ENCODE measurements around the gene MT1B. TPM values are rescaled to one million over a fixed set of nuclear protein-coding genes. Genes with fewer than 3 reads are reported as not detected.

MT1B gene
- total RNA-seq, 1 donor from 2014 or later: not detected

GRCh38 chr16:56643833-56644232, 7.9 kb upstream of the MT1B start:
- H3K27me3 ChIP-seq (ENCODE audit: insufficient read depth, low read length): peaks cover 100% of the 10 kb centered on the region
- no peaks in the 10 kb centered on the region for H3K9me3 ChIP-seq (ENCODE audit: insufficient read depth, low read depth, low read length)
- H4K20me1 ChIP-seq (ENCODE audit: insufficient read depth, low read length): no peaks in the 10 kb centered on the region
- H3K79me2 ChIP-seq (ENCODE audit: insufficient read depth, low read length): no peaks in the 10 kb centered on the region
- H3K36me3 Mint-ChIP-seq (ENCODE audit: low read depth, unreplicated experiment): no peaks in the 10 kb centered on the region
- H3K4me2 ChIP-seq (ENCODE audit: low read length): peak overlapping the region; percentile 61
- H2AFZ ChIP-seq (ENCODE audit: low read depth, low read length): no peak overlapping the region
- FAIRE-seq (no peak), DNase-seq (ENCODE audit: low read depth) (no peak)
- H3K9ac ChIP-seq (ENCODE audit: low read length): no peak overlapping the region
- no peaks in the 10 kb centered on the region for H3K4me1 Mint-ChIP-seq (ENCODE audit: low read depth, unreplicated experiment)
- no peak overlapping the region for H3K27ac Mint-ChIP-seq (ENCODE audit: unreplicated experiment)
- no peak overlapping the region for H3K27ac ChIP-seq (ENCODE audit: low read depth, low read length)
- no peaks in the 10 kb centered on the region for H3K36me3 ChIP-seq (ENCODE audit: insufficient read depth, low read length)
- no peaks in the 10 kb centered on the region for H3K9me3 Mint-ChIP-seq (ENCODE audit: unreplicated experiment)
- H3K27me3 Mint-ChIP-seq (ENCODE audit: low read depth, unreplicated experiment): peaks cover 93% of the 10 kb centered on the region
- peaks cover 9% of the 10 kb centered on the region for H3K4me1 ChIP-seq (ENCODE audit: insufficient read depth, low read length)
- H3K4me3 Mint-ChIP-seq (ENCODE audit: unreplicated experiment): no peak overlapping the region
- no peak overlapping the region for H3K4me3 ChIP-seq (ENCODE audit: insufficient read depth, low read depth, low read length)
- TF ChIP-seq, protein P1, sequence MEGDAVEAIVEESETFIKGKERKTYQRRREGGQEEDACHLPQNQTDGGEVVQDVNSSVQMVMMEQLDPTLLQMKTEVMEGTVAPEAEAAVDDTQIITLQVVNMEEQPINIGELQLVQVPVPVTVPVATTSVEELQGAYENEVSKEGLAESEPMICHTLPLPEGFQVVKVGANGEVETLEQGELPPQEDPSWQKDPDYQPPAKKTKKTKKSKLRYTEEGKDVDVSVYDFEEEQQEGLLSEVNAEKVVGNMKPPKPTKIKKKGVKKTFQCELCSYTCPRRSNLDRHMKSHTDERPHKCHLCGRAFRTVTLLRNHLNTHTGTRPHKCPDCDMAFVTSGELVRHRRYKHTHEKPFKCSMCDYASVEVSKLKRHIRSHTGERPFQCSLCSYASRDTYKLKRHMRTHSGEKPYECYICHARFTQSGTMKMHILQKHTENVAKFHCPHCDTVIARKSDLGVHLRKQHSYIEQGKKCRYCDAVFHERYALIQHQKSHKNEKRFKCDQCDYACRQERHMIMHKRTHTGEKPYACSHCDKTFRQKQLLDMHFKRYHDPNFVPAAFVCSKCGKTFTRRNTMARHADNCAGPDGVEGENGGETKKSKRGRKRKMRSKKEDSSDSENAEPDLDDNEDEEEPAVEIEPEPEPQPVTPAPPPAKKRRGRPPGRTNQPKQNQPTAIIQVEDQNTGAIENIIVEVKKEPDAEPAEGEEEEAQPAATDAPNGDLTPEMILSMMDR (IDR thresholded peaks at IDR 0.05; ENCODE audit: insufficient read depth, low read depth, low read length): no peak
- no peak for TF ChIP-seq EZH2 (IDR thresholded peaks at IDR 0.05; ENCODE audit: insufficient read depth, low read length)

GRCh38 chr16:56645311-56645710, 6.4 kb upstream of the MT1B start:
- no peak overlapping the region for H3K4me3 Mint-ChIP-seq (ENCODE audit: unreplicated experiment)
- H3K36me3 ChIP-seq (ENCODE audit: insufficient read depth, low read length): no peaks in the 10 kb centered on the region
- no peaks in the 10 kb centered on the region for H4K20me1 ChIP-seq (ENCODE audit: insufficient read depth, low read length)
- no peak overlapping the region for H3K4me2 ChIP-seq (ENCODE audit: low read length)
- peaks cover 92% of the 10 kb centered on the region for H3K27me3 Mint-ChIP-seq (ENCODE audit: low read depth, unreplicated experiment)
- no peak overlapping the region for H3K9ac ChIP-seq (ENCODE audit: low read length)
- no peak overlapping the region for H3K27ac Mint-ChIP-seq (ENCODE audit: unreplicated experiment)
- no peak overlapping the region for H2AFZ ChIP-seq (ENCODE audit: low read depth, low read length)
- H3K4me3 ChIP-seq (ENCODE audit: insufficient read depth, low read depth, low read length): no peak overlapping the region
- H3K9me3 ChIP-seq (ENCODE audit: insufficient read depth, low read depth, low read length): no peaks in the 10 kb centered on the region
- no peaks in the 10 kb centered on the region for H3K9me3 Mint-ChIP-seq (ENCODE audit: unreplicated experiment)
- FAIRE-seq (no peak), DNase-seq (ENCODE audit: low read depth) (no peak)
- H3K4me1 Mint-ChIP-seq (ENCODE audit: low read depth, unreplicated experiment): no peaks in the 10 kb centered on the region
- no peaks in the 10 kb centered on the region for H3K36me3 Mint-ChIP-seq (ENCODE audit: low read depth, unreplicated experiment)
- no peaks in the 10 kb centered on the region for H3K79me2 ChIP-seq (ENCODE audit: insufficient read depth, low read length)
- peaks cover 99% of the 10 kb centered on the region for H3K27me3 ChIP-seq (ENCODE audit: insufficient read depth, low read length)
- peaks cover 9% of the 10 kb centered on the region for H3K4me1 ChIP-seq (ENCODE audit: insufficient read depth, low read length)
- H3K27ac ChIP-seq (ENCODE audit: low read depth, low read length): no peak overlapping the region
- no peak for TF ChIP-seq EZH2 (IDR thresholded peaks at IDR 0.05; ENCODE audit: insufficient read depth, low read length)
- TF ChIP-seq, protein P1 (IDR thresholded peaks at IDR 0.05; ENCODE audit: insufficient read depth, low read depth, low read length): no peak

- H2AFZ ChIP-seq (ENCODE audit: low read depth, low read length): no peak overlapping the region
- peaks cover 9% of the 10 kb centered on the region for H3K4me1 ChIP-seq (ENCODE audit: insufficient read depth, low read length)
- no peak overlapping the region for H3K9ac ChIP-seq (ENCODE audit: low read length)
- H3K9me3 ChIP-seq (ENCODE audit: insufficient read depth, low read depth, low read length): no peaks in the 10 kb centered on the region
- no peaks in the 10 kb centered on the region for H4K20me1 ChIP-seq (ENCODE audit: insufficient read depth, low read length)
- TF ChIP-seq, protein P1 (IDR thresholded peaks at IDR 0.05; ENCODE audit: insufficient read depth, low read depth, low read length): no peak
- TF ChIP-seq EZH2 (IDR thresholded peaks at IDR 0.05; ENCODE audit: insufficient read depth, low read length): no peak
- H3K9me3 Mint-ChIP-seq (ENCODE audit: unreplicated experiment): no peaks in the 10 kb centered on the region
- peaks cover 98% of the 10 kb centered on the region for H3K27me3 ChIP-seq (ENCODE audit: insufficient read depth, low read length)
- no peak overlapping the region for H3K4me2 ChIP-seq (ENCODE audit: low read length)
- no peaks in the 10 kb centered on the region for H3K36me3 Mint-ChIP-seq (ENCODE audit: low read depth, unreplicated experiment)
- no peaks in the 10 kb centered on the region for H3K36me3 ChIP-seq (ENCODE audit: insufficient read depth, low read length)
- H3K79me2 ChIP-seq (ENCODE audit: insufficient read depth, low read length): no peaks in the 10 kb centered on the region
- FAIRE-seq (no peak), DNase-seq (ENCODE audit: low read depth) (no peak)
- no peak overlapping the region for H3K27ac ChIP-seq (ENCODE audit: low read depth, low read length)
- peaks cover 92% of the 10 kb centered on the region for H3K27me3 Mint-ChIP-seq (ENCODE audit: low read depth, unreplicated experiment)
- no peak overlapping the region for H3K4me3 Mint-ChIP-seq (ENCODE audit: unreplicated experiment)
- H3K4me3 ChIP-seq (ENCODE audit: insufficient read depth, low read depth, low read length): no peak overlapping the region
- H3K4me1 Mint-ChIP-seq (ENCODE audit: low read depth, unreplicated experiment): no peaks in the 10 kb centered on the region
- no peak overlapping the region for H3K27ac Mint-ChIP-seq (ENCODE audit: unreplicated experiment)
Observed at GRCh38 chr16:56645838-56646237, 5.8 kb upstream of the MT1B start.
